Left lung (tissue), 10 donors: ENCODE data around the gene VTI1A. TPM values are rescaled to one million over a fixed set of nuclear protein-coding genes. Genes with fewer than 3 reads are reported as not detected.

Experiments used
- ATAC-seq: fragments of 200-7000 bp; cut with Tn5 transposase; one replicate; pipeline ENCODE4 v1.9.1; 2020; ENCODE audit warnings: moderate library complexity
- DNase-seq, 4 donors: peaks; one replicate each; pipeline ENCODE4 v3.0.0-alpha.2; 2013 to 2020
- H3K27ac ChIP-seq, 2 donors: fragments of 200-600 bp; sonication (generic) in 1 of 2; one replicate each; pipeline versions ENCODE4 v1.5.0 to v1.8.0; 2020 to 2021
- H3K27me3 ChIP-seq, 2 donors: fragments of 200-600 bp; sonication (generic) in 1 of 2; one replicate each; pipeline versions ENCODE4 v1.5.0 to v1.8.0; 2020 to 2021
- H3K36me3 ChIP-seq, 2 donors: fragments of 200-600 bp; sonication (generic) in 1 of 2; one replicate each; pipeline versions ENCODE4 v1.5.0 to v1.8.0; 2020 to 2021
- H3K4me1 ChIP-seq, 2 donors: fragments of 200-600 bp; one replicate each; pipeline ENCODE4 v1.8.0; 2021
- H3K4me3 ChIP-seq, 2 donors: fragments of 200-600 bp; sonication (generic) in 1 of 2; one replicate each; pipeline versions ENCODE4 v1.5.0 to v1.8.0; 2020 to 2021; ENCODE audit warnings: mild to moderate bottlenecking in 1 of 2
- H3K9me3 ChIP-seq, 2 donors: fragments of 200-600 bp; sonication (generic) in 1 of 2; one replicate each; pipeline versions ENCODE4 v1.5.0 to v1.8.0; 2020 to 2021
- intact Hi-C, 2 donors: fragments of 100-400 bp; cut with DNase I; formaldehyde crosslinking; loops; one replicate each; pipeline versions ENCODE4 v1.11.2 to v1.14.2; 2022
- polyA plus RNA-seq, 6 donors: library from polyadenylated mRNA; unstranded; fragments of 120-200 nt; gene quantifications; one replicate each; pipeline ENCODE4 v1.2.1, GENCODE V29; 2013; ENCODE audit not compliant: insufficient read length in 6 of 6
- total RNA-seq, 2 donors: library from RNA; stranded (reverse); fragmentation: NEBNext Ultra II Directional; extraction: Animal tissue kit (Norgen Biotek cat#: 25700); gene quantifications; one replicate each; pipeline ENCODE4 v1.2.1, GENCODE V29; 2021
- TF ChIP-seq, protein P1 (sequence below), 2 donors: fragments of 200-600 bp; sonication (generic) in 1 of 2; IDR thresholded peaks; one replicate each; pipeline versions ENCODE4 v1.5.0 to v1.8.0; 2021; ENCODE audit warnings: antibody characterized with exemption in 2 of 2
- donor health status: DM: no; HTN: yes; CAD: no.
- donor health status: DM: no; HTN: no; CAD: no.

The VTI1A gene
- total and polyA plus RNA-seq, 8 donors: 13.6 to 39.0 (median 17.7) TPM

DNA sequence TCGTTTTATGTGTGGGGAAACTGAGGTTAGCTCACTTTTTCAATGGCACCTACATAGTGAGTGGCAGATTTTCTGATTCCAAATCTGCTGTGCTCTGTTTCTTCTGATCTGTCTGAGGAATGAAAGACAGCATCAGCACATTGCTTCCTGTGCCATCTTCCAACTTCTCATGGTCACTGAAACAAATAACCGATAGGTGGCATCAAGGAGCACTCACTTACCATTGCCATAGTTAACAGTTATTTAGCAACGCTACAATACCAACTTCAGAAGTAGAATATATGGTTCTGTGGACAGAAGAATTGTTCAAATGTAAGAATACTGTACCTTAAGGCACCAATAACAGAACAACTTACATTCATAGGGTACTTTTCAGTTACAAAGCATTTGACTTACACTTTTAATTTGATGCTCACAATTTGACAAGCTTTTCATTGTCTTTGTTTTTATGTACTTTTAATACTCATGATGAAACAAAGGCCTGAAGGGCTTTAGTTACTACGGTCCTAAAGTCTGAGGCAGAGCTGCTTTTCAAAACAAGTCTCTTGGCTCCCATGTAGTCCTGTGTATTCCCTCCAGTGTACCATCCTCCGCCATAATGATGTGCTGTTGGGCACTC, 274.2 kb downstream of the VTI1A start:
- ATAC-seq: peak; percentile 79
- DNase-seq: peak in 1 of 4 donors; percentile 41
- TF ChIP-seq, protein P1, sequence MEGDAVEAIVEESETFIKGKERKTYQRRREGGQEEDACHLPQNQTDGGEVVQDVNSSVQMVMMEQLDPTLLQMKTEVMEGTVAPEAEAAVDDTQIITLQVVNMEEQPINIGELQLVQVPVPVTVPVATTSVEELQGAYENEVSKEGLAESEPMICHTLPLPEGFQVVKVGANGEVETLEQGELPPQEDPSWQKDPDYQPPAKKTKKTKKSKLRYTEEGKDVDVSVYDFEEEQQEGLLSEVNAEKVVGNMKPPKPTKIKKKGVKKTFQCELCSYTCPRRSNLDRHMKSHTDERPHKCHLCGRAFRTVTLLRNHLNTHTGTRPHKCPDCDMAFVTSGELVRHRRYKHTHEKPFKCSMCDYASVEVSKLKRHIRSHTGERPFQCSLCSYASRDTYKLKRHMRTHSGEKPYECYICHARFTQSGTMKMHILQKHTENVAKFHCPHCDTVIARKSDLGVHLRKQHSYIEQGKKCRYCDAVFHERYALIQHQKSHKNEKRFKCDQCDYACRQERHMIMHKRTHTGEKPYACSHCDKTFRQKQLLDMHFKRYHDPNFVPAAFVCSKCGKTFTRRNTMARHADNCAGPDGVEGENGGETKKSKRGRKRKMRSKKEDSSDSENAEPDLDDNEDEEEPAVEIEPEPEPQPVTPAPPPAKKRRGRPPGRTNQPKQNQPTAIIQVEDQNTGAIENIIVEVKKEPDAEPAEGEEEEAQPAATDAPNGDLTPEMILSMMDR (IDR thresholded peaks at IDR 0.05): peak; percentile 42 to 58
- Histone ChIP-seq H3K36me3 (no peaks in the 10 kb centered on the region), H3K9me3 (no peaks in the 10 kb centered on the region), H3K4me1 (no peaks in the 10 kb centered on the region), H3K27me3 (no peaks in the 10 kb centered on the region), H3K4me3 (no peak overlapping the region), H3K27ac (no peak overlapping the region)
- intact Hi-C loops: loop anchor here in 1 of 2 donors (10.0 kb wide), 1 partner anchor 404 kb away; no protein-coding TSS in a partner anchor

DNA sequence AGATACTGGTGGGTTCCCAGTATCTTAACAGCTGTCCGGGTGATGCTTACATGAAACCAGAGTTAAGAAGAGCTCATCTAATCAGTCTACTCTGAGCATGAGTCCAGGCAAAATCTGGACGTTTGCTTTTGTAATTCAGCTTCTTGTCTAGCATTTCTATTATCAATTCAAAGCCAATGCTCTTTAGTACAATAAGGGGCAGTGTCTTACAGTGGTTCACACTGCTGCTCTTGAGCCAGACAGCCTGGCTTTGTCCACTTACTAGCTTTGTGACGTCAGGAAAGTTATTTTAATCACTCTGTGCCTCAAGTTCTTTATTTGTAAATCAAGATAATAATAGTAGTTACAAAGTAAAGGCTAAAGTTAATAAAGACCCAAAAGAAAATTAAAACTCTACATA, 275.7 kb downstream of the VTI1A start:
- H3K9me3 ChIP-seq: no peaks in the 10 kb centered on the region
- H3K4me1 ChIP-seq: no peaks in the 10 kb centered on the region
- no peaks in the 10 kb centered on the region for H3K27me3 ChIP-seq
- H3K27ac ChIP-seq: no peak overlapping the region
- TF ChIP-seq, protein P1 (IDR thresholded peaks at IDR 0.05): no peak
- H3K4me3 ChIP-seq: no peak overlapping the region
- intact Hi-C loops: loop anchor here in 1 of 2 donors (10.0 kb wide), 1 partner anchor 402 kb away; no protein-coding TSS in a partner anchor
- DNase-seq (no peak), ATAC-seq (no peak)
- peaks cover 0 to 6% of the 10 kb centered on the region in 2 donors for H3K36me3 ChIP-seq

DNA sequence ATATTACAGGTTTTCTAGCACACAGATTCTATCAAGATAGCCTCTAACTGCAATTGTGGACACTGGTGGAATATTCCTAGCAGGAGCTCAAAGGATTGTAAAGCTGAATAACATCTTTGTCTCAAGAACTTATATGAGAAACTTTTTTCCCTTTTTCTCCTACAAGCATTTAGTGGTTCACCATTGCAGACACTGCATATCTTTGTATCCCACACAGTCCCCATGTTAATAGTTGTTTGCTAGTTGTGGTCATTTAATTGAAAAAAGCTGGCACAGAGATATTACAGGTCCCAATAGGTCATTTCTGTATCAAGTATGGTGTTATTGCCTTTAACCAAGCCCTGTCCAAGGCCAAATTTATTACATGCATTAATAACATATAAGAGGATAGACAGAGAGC, 276.9 kb downstream of the VTI1A start:
- ATAC-seq (no peak), DNase-seq (no peak)
- no peaks in the 10 kb centered on the region for H3K4me1 ChIP-seq
- no peak overlapping the region for H3K4me3 ChIP-seq
- intact Hi-C loops: loop anchor here in 1 of 2 donors (10.0 kb wide), 1 partner anchor 401 kb away; no protein-coding TSS in a partner anchor
- peaks cover 0 to 8% of the 10 kb centered on the region in 2 donors for H3K36me3 ChIP-seq
- H3K27me3 ChIP-seq: no peaks in the 10 kb centered on the region
- no peak overlapping the region for H3K27ac ChIP-seq
- TF ChIP-seq, protein P1 (IDR thresholded peaks at IDR 0.05): no peak
- no peaks in the 10 kb centered on the region for H3K9me3 ChIP-seq

DNA sequence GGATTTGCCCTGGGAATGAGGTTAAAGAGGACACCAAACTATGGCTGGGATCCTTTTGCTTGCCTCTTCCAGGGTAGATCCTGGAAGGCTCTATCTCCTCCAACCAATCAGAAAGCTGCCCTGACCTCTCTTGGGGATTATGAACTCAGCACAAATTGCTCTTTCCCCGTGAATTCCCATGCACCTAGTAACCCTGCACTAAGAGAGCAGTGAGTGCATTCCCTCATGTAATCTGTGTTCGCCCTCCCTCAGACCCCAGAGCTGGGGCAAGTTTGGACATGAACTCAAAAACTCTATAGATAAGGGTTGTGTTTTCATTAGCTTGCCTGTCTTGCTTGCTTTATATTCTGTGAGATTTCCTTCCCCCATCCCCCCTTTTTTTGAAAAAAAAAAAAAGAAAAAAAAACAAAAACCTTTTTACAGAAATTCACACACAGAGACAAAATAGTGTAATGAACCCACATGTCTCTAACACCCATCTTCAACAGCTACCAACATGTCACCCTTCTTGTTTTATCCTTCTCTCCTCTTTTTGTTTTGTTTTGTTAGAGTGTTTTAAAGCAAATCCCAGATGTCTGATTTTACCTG, 277.5 kb downstream of the VTI1A start:
- H3K27me3 ChIP-seq: no peaks in the 10 kb centered on the region
- no peak overlapping the region for H3K4me3 ChIP-seq
- H3K4me1 ChIP-seq: no peaks in the 10 kb centered on the region
- intact Hi-C loops: loop anchor here in 1 of 2 donors (10.0 kb wide), 1 partner anchor 400 kb away; no protein-coding TSS in a partner anchor
- no peak for DNase-seq
- ATAC-seq: no peak
- no peak overlapping the region for H3K27ac ChIP-seq
- H3K36me3 ChIP-seq: peaks cover 0 to 8% of the 10 kb centered on the region in 2 donors
- no peaks in the 10 kb centered on the region for H3K9me3 ChIP-seq
- TF ChIP-seq, protein P1 (IDR thresholded peaks at IDR 0.05): no peak

DNA sequence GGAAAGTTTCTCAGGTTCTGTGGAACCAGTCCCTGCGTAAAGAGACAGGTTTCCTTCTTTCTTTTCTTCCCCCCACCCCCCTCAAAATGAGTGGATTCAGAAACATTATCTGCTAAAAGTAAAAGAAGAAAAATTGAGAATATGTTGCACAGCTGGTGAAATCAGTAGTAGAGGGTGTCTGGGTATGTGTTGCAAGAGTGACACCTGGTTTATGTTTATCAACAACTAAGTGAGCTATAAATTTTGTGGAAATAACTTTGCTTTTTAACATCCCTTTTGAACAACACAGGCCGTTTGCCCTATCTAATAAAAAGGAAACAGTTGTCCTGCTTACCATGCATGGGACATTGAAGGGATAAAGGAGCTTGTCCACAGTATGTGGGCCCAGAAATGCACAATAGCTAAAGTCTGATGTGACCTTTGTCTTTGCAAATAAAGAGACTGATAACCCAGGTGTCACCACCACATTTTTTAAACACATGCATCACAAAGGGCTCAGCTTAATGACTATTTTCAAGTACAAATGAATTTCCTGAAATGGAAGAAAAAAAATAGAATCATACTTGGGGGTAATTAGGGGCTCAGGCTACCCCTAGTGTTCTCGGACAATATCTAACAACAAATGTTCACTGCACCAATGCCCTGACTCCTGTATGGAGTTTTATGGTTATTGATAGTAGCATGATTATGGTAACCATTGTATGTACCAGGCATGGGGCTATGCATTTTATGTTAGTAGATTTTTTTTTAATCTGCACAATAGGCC, 281.3 kb downstream of the VTI1A start:
- ATAC-seq: no peak
- intact Hi-C loops: loop anchor here in 1 of 2 donors (10.0 kb wide), 1 partner anchor 396 kb away; no protein-coding TSS in a partner anchor
- TF ChIP-seq, protein P1 (IDR thresholded peaks at IDR 0.05): no peak

More for the DNA sequence above, 281.3 kb downstream of the VTI1A start:
- Histone ChIP-seq H3K4me3 (no peak overlapping the region), H3K4me1 (no peaks in the 10 kb centered on the region), H3K27ac (no peak overlapping the region), H3K36me3 (peaks cover 0 to 8% of the 10 kb centered on the region in 2 donors), H3K27me3 (no peaks in the 10 kb centered on the region), H3K9me3 (no peaks in the 10 kb centered on the region)
- no peak for DNase-seq
